ENCODE measurements around the gene ZC3HAV1L. TPM values are rescaled to one million over a fixed set of nuclear protein-coding genes. Genes with fewer than 3 reads are reported as not detected.
"Not testable (repeated sequence)": the region's sequence is repeated elsewhere in the genome, so short reads cannot be mapped to it uniquely, and the experiment has no call there.

The ZC3HAV1L gene
- polyA plus RNA-seq (ENCODE audit: insufficient read length in 3 of 3) = 10 to 100 TPM; 20.4 to 27.7 (median 20.9) TPM
- long read RNA-seq, donor 1, partial matches to known transcripts = 5 of 5 reads
- long read RNA-seq, donor 1, other reads (novel, unspliced or antisense) = 0 of 5 reads
- long read RNA-seq, donor 2, partial matches to known transcripts = 11 of 17 reads
- long read RNA-seq, donor 2, other reads (novel, unspliced or antisense) = 6 of 17 reads
- long read RNA-seq, donor 3, partial matches to known transcripts = 5 of 5 reads
- long read RNA-seq, donor 3, other reads (novel, unspliced or antisense) = 0 of 5 reads
- long read RNA-seq, donor 4, partial matches to known transcripts = 5 of 5 reads
- long read RNA-seq, donor 4, other reads (novel, unspliced or antisense) = 0 of 5 reads
- long read RNA-seq, donor 5 = 0 reads
- long read RNA-seq, donor 6, partial matches to known transcripts = 10 of 10 reads
- long read RNA-seq, donor 6, other reads (novel, unspliced or antisense) = 0 of 10 reads
- long read RNA-seq, donor 7 = 0 reads
- long read RNA-seq, donor 8 = 0 reads
- long read RNA-seq, donor 9, partial matches to known transcripts = 5 of 5 reads
- long read RNA-seq, donor 9, other reads (novel, unspliced or antisense) = 0 of 5 reads
- long read RNA-seq, donor 10, partial matches to known transcripts = 6 of 6 reads
- long read RNA-seq, donor 10, other reads (novel, unspliced or antisense) = 0 of 6 reads
- long read RNA-seq, donor 11, partial matches to known transcripts = 5 of 5 reads
- long read RNA-seq, donor 11, other reads (novel, unspliced or antisense) = 0 of 5 reads
- long read RNA-seq, donor 12 = 0 reads
- long read RNA-seq, donor 13 = 0 reads
- long read RNA-seq, donor 14, partial matches to known transcripts = 0 of 7 reads
- long read RNA-seq, donor 14, other reads (novel, unspliced or antisense) = 7 of 7 reads
- long read RNA-seq, donor 15, partial matches to known transcripts = 0 of 6 reads
- long read RNA-seq, donor 15, other reads (novel, unspliced or antisense) = 6 of 6 reads
- long read RNA-seq, donor 16, partial matches to known transcripts = 57 of 66 reads
- long read RNA-seq, donor 16, other reads (novel, unspliced or antisense) = 9 of 66 reads

- DNase-seq (ENCODE audit: extremely low read depth in 1 of 11, low read depth in 9 of 11, low spot score in 4 of 11) = peak; percentile 61 to 79 (median 73)
Measured at GRCh38 chr7:139035586-139036353, at the start of gene ZC3HAV1L. Gene ZC3HAV1L, minus strand, starts transcription at chr7:139036042. Its CDS starts 25 bp downstream, at chr7:139036017.

- DNase-seq (ENCODE audit: extremely low read depth in 1 of 11, low read depth in 9 of 11, low spot score in 4 of 11) = no peak
Measured at GRCh38 chr7:139084709-139085108, 48.9 kb upstream of the ZC3HAV1L start.

GRCh38 chr7:139081584-139081983, 45.7 kb upstream of the ZC3HAV1L start:
- no peak for DNase-seq (ENCODE audit: extremely low read depth in 1 of 11, low read depth in 9 of 11, low spot score in 4 of 11)

- DNase-seq (ENCODE audit: extremely low read depth in 1 of 11, low read depth in 9 of 11, low spot score in 4 of 11) = no peak
Measured at GRCh38 chr7:139080905-139081304, 45.1 kb upstream of the ZC3HAV1L start.

- no peak for DNase-seq (ENCODE audit: extremely low read depth in 1 of 11, low read depth in 9 of 11, low spot score in 4 of 11)
Measured at GRCh38 chr7:139079861-139080260, 44.0 kb upstream of the ZC3HAV1L start.

- DNase-seq (ENCODE audit: extremely low read depth in 1 of 11, low read depth in 9 of 11, low spot score in 4 of 11) = no peak
Measured at GRCh38 chr7:139078911-139079310, 43.1 kb upstream of the ZC3HAV1L start.

GRCh38 chr7:139078399-139078798, 42.6 kb upstream of the ZC3HAV1L start:
- DNase-seq (ENCODE audit: extremely low read depth in 1 of 11, low read depth in 9 of 11, low spot score in 4 of 11) = no peak

- DNase-seq (ENCODE audit: extremely low read depth in 1 of 11, low read depth in 9 of 11, low spot score in 4 of 11) = not testable (repeated sequence)
Measured at GRCh38 chr7:139077706-139078105, 41.9 kb upstream of the ZC3HAV1L start.

GRCh38 chr7:139075871-139076686, 40.2 kb upstream of the ZC3HAV1L start:
- no peak for DNase-seq (ENCODE audit: extremely low read depth in 1 of 11, low read depth in 9 of 11, low spot score in 4 of 11)

GRCh38 chr7:139075031-139075652, 39.3 kb upstream of the ZC3HAV1L start:
- DNase-seq (ENCODE audit: extremely low read depth in 1 of 11, low read depth in 9 of 11, low spot score in 4 of 11) = peak; percentile 59 to 81 (median 67)

- DNase-seq (ENCODE audit: extremely low read depth in 1 of 11, low read depth in 9 of 11, low spot score in 4 of 11) = no peak
Measured at GRCh38 chr7:139072796-139073195, 37.0 kb upstream of the ZC3HAV1L start.

- no peak for DNase-seq (ENCODE audit: extremely low read depth in 1 of 11, low read depth in 9 of 11, low spot score in 4 of 11)
Measured at GRCh38 chr7:139071680-139072079, 35.8 kb upstream of the ZC3HAV1L start.

- DNase-seq (ENCODE audit: extremely low read depth in 1 of 11, low read depth in 9 of 11, low spot score in 4 of 11) = no peak
Measured at GRCh38 chr7:139068544-139069399, 32.9 kb upstream of the ZC3HAV1L start.

- no peak for DNase-seq (ENCODE audit: extremely low read depth in 1 of 11, low read depth in 9 of 11, low spot score in 4 of 11)
Measured at GRCh38 chr7:139066315-139066714, 30.5 kb upstream of the ZC3HAV1L start.

- DNase-seq (ENCODE audit: extremely low read depth in 1 of 11, low read depth in 9 of 11, low spot score in 4 of 11) = no peak
Measured at GRCh38 chr7:139065323-139065722, 29.5 kb upstream of the ZC3HAV1L start.

- DNase-seq (ENCODE audit: extremely low read depth in 1 of 11, low read depth in 9 of 11, low spot score in 4 of 11) = no peak
Measured at GRCh38 chr7:139061416-139061815, 25.6 kb upstream of the ZC3HAV1L start.
